HCT116 (cell line): Measurements from ENCODE around the gene TLR9. TPM values are rescaled to one million over a fixed set of nuclear protein-coding genes. Genes with fewer than 3 reads are reported as not detected.

Source experiments
- ATAC-seq: fragments of 200-7000 bp; cut with Tn5 transposase; 2 replicates; pipeline ENCODE4 v1.9.1; 2020; ENCODE audit warnings: mild to moderate bottlenecking, moderate library complexity
- BruUV-seq: library from RNA; stranded (reverse); fragments of 400-500 nt; replicated peaks from 2 replicates; lab custom pipeline; 2021; lab: Mats Ljungman, UMichigan
- CTCF ChIA-PET: fragments of 300-600 bp; sonication (Branson Sonifier 250); formaldehyde crosslinking; loops from one replicate; lab custom pipeline; 2021; ENCODE audit warnings: antibody characterized with exemption; lab: Charles Lee
- POLR2A ChIA-PET: fragments of 300-600, 350-600 bp; sonication (Branson Sonifier 250); formaldehyde crosslinking; loops from one replicate; lab custom pipeline; 2021; ENCODE audit warnings: antibody characterized with exemption; lab: Charles Lee
- RAD21 ChIA-PET, 2 experiments: fragments of 300-600 bp; sonication (Branson Sonifier 250); formaldehyde crosslinking; loops; one replicate each; lab custom pipeline; 2023; ENCODE audit warnings: low total read pairs in 2 of 2; ENCODE audit not compliant: uncharacterized antibody in 2 of 2, unreplicated experiment in 2 of 2, low non-redundant PET in 1 of 2; lab: Charles Lee
- DNase-seq: peaks from one replicate; pipeline ENCODE4 v3.0.0-alpha.2; 2010; ENCODE audit warnings: low read depth, low spot score
- H2AFZ ChIP-seq: fragments of 200-600 bp; shearing (Covaris generic), sonication (generic); 2 replicates; pipeline ENCODE4 v1.6.1; 2017; ENCODE audit warnings: low read depth, mixed run types, mixed read lengths, antibody characterized with exemption, low read length; ENCODE audit not compliant: poor library complexity, severe bottlenecking
- H3K27ac ChIP-seq: 2 replicates; pipeline ENCODE4 v1.5.1; 2012; ENCODE audit warnings: low read depth, low read length
- H3K27me3 ChIP-seq: fragments of 200-600 bp; sonication (generic); 2 replicates; pipeline ENCODE4 v1.6.1; 2016; ENCODE audit warnings: mixed run types, low read length, mixed read lengths; ENCODE audit not compliant: insufficient read depth
- H3K36me3 ChIP-seq, 2 experiments: fragments of 200-500 bp in 1 of 2; fragments of 200-600 bp in 1 of 2; sonication (Bioruptor generic) in 1 of 2; sonication (generic) in 1 of 2; 2 replicates each; pipeline versions ENCODE4 v1.5.1 to v1.6.1; 2014 to 2016; ENCODE audit warnings: low read length in 2 of 2, inconsistent platforms in 1 of 2, mixed read lengths in 1 of 2, mixed run types in 1 of 2; ENCODE audit not compliant: insufficient read depth in 2 of 2, control insufficient read depth in 1 of 2
- H3K4me1 ChIP-seq, 2 experiments: fragments of 200-600 bp in 1 of 2; sonication (generic) in 1 of 2; 2 replicates each; pipeline versions ENCODE4 v1.5.1 to v1.6.1; 2012 to 2017; ENCODE audit warnings: low read length in 2 of 2, inconsistent platforms in 1 of 2, mild to moderate bottlenecking in 1 of 2, mixed read lengths in 1 of 2, mixed run types in 1 of 2, moderate library complexity in 1 of 2; ENCODE audit not compliant: insufficient read depth in 2 of 2, control insufficient read depth in 1 of 2
- H3K4me2 ChIP-seq: fragments of 200-600 bp; sonication (generic); 2 replicates; pipeline ENCODE4 v1.6.1; 2017; ENCODE audit warnings: mixed run types, low read length, mixed read lengths
- H3K4me3 ChIP-seq, 2 experiments: fragments of 200-600 bp in 1 of 2; sonication (generic) in 1 of 2; replicated peaks in 1 of 2; 2 replicates each; pipeline ENCODE4 v1.5.1; 2011 to 2016; ENCODE audit warnings: low read length in 2 of 2, control low read depth in 1 of 2, low read depth in 1 of 2, mild to moderate bottlenecking in 1 of 2, mixed read lengths in 1 of 2, mixed run types in 1 of 2
- H3K79me2 ChIP-seq: fragments of 200-600 bp; sonication (generic); 2 replicates; pipeline ENCODE4 v1.6.1; 2017; ENCODE audit warnings: mild to moderate bottlenecking, mixed run types, low read length, moderate library complexity, mixed read lengths; ENCODE audit not compliant: insufficient read depth
- H3K9ac ChIP-seq: fragments of 200-600 bp; sonication (generic); 2 replicates; pipeline ENCODE4 v1.6.1; 2016; ENCODE audit warnings: low read length, mixed read lengths
- H3K9me2 ChIP-seq: fragments of 200-600 bp; sonication (generic), shearing (Covaris generic); 2 replicates; pipeline ENCODE4 v1.6.1; 2017; ENCODE audit warnings: mixed run types, mild to moderate bottlenecking, moderate library complexity; ENCODE audit not compliant: insufficient read depth
- H3K9me3 ChIP-seq, 2 experiments: fragments of 200-500 bp in 1 of 2; fragments of 200-600 bp in 1 of 2; sonication (Bioruptor generic) in 1 of 2; sonication (generic) in 1 of 2; 2 replicates each; pipeline ENCODE4 v1.6.1; 2014 to 2017; ENCODE audit warnings: low read length in 2 of 2, mixed read lengths in 2 of 2, inconsistent platforms in 1 of 2, low read depth in 1 of 2, mild to moderate bottlenecking in 1 of 2, mixed run types in 1 of 2, moderate library complexity in 1 of 2; ENCODE audit not compliant: control insufficient read depth in 1 of 2, insufficient read depth in 1 of 2
- H4K20me1 ChIP-seq: fragments of 200-600 bp; sonication (generic), shearing (Covaris generic); 2 replicates; pipeline ENCODE4 v1.6.1; 2017; ENCODE audit warnings: mixed run types, mild to moderate bottlenecking, moderate library complexity; ENCODE audit not compliant: insufficient read depth
- CEBPB ChIP-seq: IDR thresholded peaks from 2 replicates; pipeline ENCODE4 v1.6.1; 2012; ENCODE audit warnings: low read depth
- CTCF ChIP-seq, 3 experiments: fragments of 200-600 bp in 1 of 3; sonication (generic) in 1 of 3; IDR thresholded peaks in 2 of 3; conservative IDR thresholded peaks in 1 of 3; 2 replicates each; pipeline ENCODE4 v1.5.1; 2012 to 2017; ENCODE audit warnings: low read depth in 2 of 3, low read length in 2 of 3, antibody characterized with exemption in 1 of 3, borderline replicate concordance in 1 of 3, control low read depth in 1 of 3, mild to moderate bottlenecking in 1 of 3, mixed read lengths in 1 of 3, mixed run types in 1 of 3, moderate library complexity in 1 of 3; ENCODE audit not compliant: insufficient read depth in 1 of 3
- TCF7L2 ChIP-seq: IDR thresholded peaks from 2 replicates; pipeline ENCODE4 v1.7.0; 2011; ENCODE audit warnings: borderline replicate concordance, inconsistent platforms; ENCODE audit not compliant: insufficient read depth, insufficient read length; ENCODE audit errors: extremely low read depth
- intact Hi-C: fragments of 100-400 bp; cut with micrococcal nuclease; formaldehyde crosslinking; loops from 2 replicates; pipeline ENCODE4 v1.10.0; 2022
- total RNA-seq: library from RNA; stranded (reverse); gene quantifications from one replicate; pipeline ENCODE4 v1.2.1, GENCODE V29; 2021; ENCODE audit not compliant: unreplicated experiment

Gene TLR9
- total RNA-seq, 1 experiment from 2014 or later, result 0.15 TPM

- TF ChIP-seq CEBPB (no peak), CTCF (IDR thresholded peaks at IDR 0.05 in 2 of 3, conservative IDR thresholded peaks at IDR 0.05 in 1 of 3; ENCODE audit: borderline replicate concordance in 1 of 3, insufficient read depth in 1 of 3, low read depth in 2 of 3, low read length in 2 of 3) (peak in 2 of 3 experiments; percentile 4 to 24; a peak in 1 of 6 replicates), TCF7L2 (no peak)
- ATAC-seq, result no peak
- intact Hi-C loops, result no loop called here
- Histone ChIP-seq H3K4me1 (peaks cover 18 to 27% of the 10 kb centered on the region in 2 experiments), H3K9ac (no peak overlapping the region), H3K9me3 (no peaks in the 10 kb centered on the region), H3K79me2 (peaks cover 28% of the 10 kb centered on the region), H3K27me3 (no peaks in the 10 kb centered on the region), H2AFZ (no peak overlapping the region), H3K36me3 (peaks cover 15% of the 10 kb centered on the region in 2 experiments; a peak in 3 of 4 replicates), H3K4me3 (no peak overlapping the region), H3K4me2 (no peak overlapping the region), H4K20me1 (no peaks in the 10 kb centered on the region), H3K9me2 (no peaks in the 10 kb centered on the region), H3K27ac (no peak overlapping the region)
- ChIA-PET CTCF (interaction anchor here (1.4 to 2.6 kb wide), 3 partner anchors 15 to 150 kb away, joined by 3 to 13 read pairs (median 13); no protein-coding TSS in a partner anchor), RAD21 (interaction anchor here in 1 of 2 experiments (0.7 kb wide), 1 partner anchor 15 kb away, joined by 3 read pairs; no protein-coding TSS in a partner anchor), POLR2A (no interaction called here)
- no peak for DNase-seq
- no TSS peak for BruUV-seq
These were observed 9.3 kb upstream of the TLR9 start for GRCh38 chr3:52234516-52235447.
